ENCODE measurements around the gene ALDH8A1. TPM values are rescaled to one million over a fixed set of nuclear protein-coding genes. Genes with fewer than 3 reads are reported as not detected.

The ALDH8A1 gene
- total and polyA plus RNA-seq, 2 of the 13 experiments (the other 11 are each of a cell fraction or from before 2014, with no cell fraction given): 1.1 to 3.4 TPM

- Histone ChIP-seq H3K27me3 (ENCODE audit: control insufficient read depth in 1 of 2, insufficient read depth in 2 of 2, low read length in 2 of 2) (no peaks in the 10 kb centered on the region), H3K4me3 (replicated peaks in 1 of 3; ENCODE audit: insufficient read depth in 1 of 3, low read depth in 2 of 3, low read length in 3 of 3) (no peak overlapping the region), H3K36me3 (replicated peaks in 1 of 2; ENCODE audit: control insufficient read depth in 1 of 2, insufficient read depth in 2 of 2, low read length in 2 of 2) (peaks cover 6 to 20% of the 10 kb centered on the region in 2 experiments), H3K4me2 (ENCODE audit: low read depth, low read length) (no peak overlapping the region), H4K20me1 (ENCODE audit: insufficient read depth, low read length) (no peaks in the 10 kb centered on the region), H3K79me2 (ENCODE audit: insufficient read depth, low read length) (no peaks in the 10 kb centered on the region), H3K27ac (ENCODE audit: extremely low read length, insufficient read depth, low read length) (no peak overlapping the region), H3K9ac (ENCODE audit: insufficient read depth, low read depth, low read length) (no peak overlapping the region), H3K4me1 (ENCODE audit: insufficient read depth, low read length) (no peaks in the 10 kb centered on the region), H3K9me3 (ENCODE audit: low read length) (no peaks in the 10 kb centered on the region), H2AFZ (ENCODE audit: low read length) (no peak overlapping the region)
- TF ChIP-seq ZSCAN22 (CRISPR knock-in tag; IDR thresholded peaks at IDR 0.05) (no peak), SIN3B (IDR thresholded peaks at IDR 0.05; ENCODE audit: low read length) (no peak), NBN (conservative IDR thresholded peaks at IDR 0.05) (no peak)
- DNase-seq (ENCODE audit: low spot score): no peak
- CTCF ChIA-PET (ENCODE audit: low intra/inter-chr PET ratio, low total read pairs): no interaction called here
- in situ Hi-C loops (cut with HindIII; ENCODE audit: extremely low pct_ligation_motif_present, low pct_unique_long_range_greater_than_20kb) (no loop called here), intact Hi-C loops (cut with micrococcal nuclease; ENCODE audit: unreplicated experiment) (no loop called here)
- ATAC-seq: no peak
- 97% methylated on average over 1 of the region's 1 CpG for WGBS (ENCODE audit: low lambda C conversion rate)
- no peak for FAIRE-seq
- POLR2A ChIA-PET: no interaction called here
- BruUV-seq (replicated peaks): no TSS peak
Measured at GRCh38 chr6:134999107-134999506, 49.2 kb upstream of the ALDH8A1 start.

- BruUV-seq (replicated peaks): no TSS peak
- DNase-seq (ENCODE audit: low spot score) (no peak), ATAC-seq (no peak), FAIRE-seq (no peak)
- POLR2A ChIA-PET: no interaction called here
- TF ChIP-seq AFF4 (CRISPR knock-in tag; IDR thresholded peaks at IDR 0.05): no peak
- no peak for TF ChIP-seq NCOR1 (IDR thresholded peaks at IDR 0.05; ENCODE audit: borderline replicate concordance, low read length)
- no peak for TF ChIP-seq HOMEZ (CRISPR knock-in tag; IDR thresholded peaks at IDR 0.05; ENCODE audit: low read depth)
- no peak for TF ChIP-seq IKZF5 (CRISPR knock-in tag; IDR thresholded peaks at IDR 0.05)
- no peak for TF ChIP-seq IRF2 (CRISPR knock-in tag; IDR thresholded peaks at IDR 0.05)
- no peak for TF ChIP-seq ZNF30 (CRISPR knock-in tag; IDR thresholded peaks at IDR 0.05)
- in situ Hi-C loops (cut with HindIII; ENCODE audit: extremely low pct_ligation_motif_present, low pct_unique_long_range_greater_than_20kb) (no loop called here), intact Hi-C loops (cut with micrococcal nuclease; ENCODE audit: unreplicated experiment) (no loop called here)
- Histone ChIP-seq H3K36me3 (replicated peaks in 1 of 2; ENCODE audit: control insufficient read depth in 1 of 2, insufficient read depth in 2 of 2, low read length in 2 of 2) (peaks cover 6 to 22% of the 10 kb centered on the region in 2 experiments), H2AFZ (ENCODE audit: low read length) (no peak overlapping the region), H3K27ac (ENCODE audit: extremely low read length, insufficient read depth, low read length) (no peak overlapping the region), H3K4me1 (ENCODE audit: insufficient read depth, low read length) (no peaks in the 10 kb centered on the region), H3K9me3 (ENCODE audit: low read length) (no peaks in the 10 kb centered on the region), H3K27me3 (ENCODE audit: control insufficient read depth in 1 of 2, insufficient read depth in 2 of 2, low read length in 2 of 2) (no peaks in the 10 kb centered on the region), H3K4me2 (ENCODE audit: low read depth, low read length) (no peak overlapping the region), H3K79me2 (ENCODE audit: insufficient read depth, low read length) (no peaks in the 10 kb centered on the region), H3K4me3 (replicated peaks in 1 of 3; ENCODE audit: insufficient read depth in 1 of 3, low read depth in 2 of 3, low read length in 3 of 3) (no peak overlapping the region), H3K9ac (ENCODE audit: insufficient read depth, low read depth, low read length) (no peak overlapping the region), H4K20me1 (ENCODE audit: insufficient read depth, low read length) (no peaks in the 10 kb centered on the region)
- CTCF ChIA-PET (ENCODE audit: low intra/inter-chr PET ratio, low total read pairs): no interaction called here
- WGBS (ENCODE audit: low lambda C conversion rate): 98% methylated on average over 9 of the region's 9 CpGs
Measured at GRCh38 chr6:134997133-134997995, 47.5 kb upstream of the ALDH8A1 start.

All from HepG2 (cell line).